Mesothelial cell of epicardium (in vitro differentiated cells): Measurements from ENCODE around the gene FADS1. TPM values are rescaled to one million over a fixed set of nuclear protein-coding genes. Genes with fewer than 3 reads are reported as not detected.

Experiments used
- DNase-seq, 2 experiments: peaks; one replicate each; pipeline ENCODE4 v3.0.0; 2021; ENCODE audit warnings: low spot score in 2 of 2; ENCODE audit not compliant: unreplicated experiment in 2 of 2
- H3K27ac Mint-ChIP-seq: 2 replicates; pipeline ENCODE4 v1.8.0; 2021; ENCODE audit warnings: mixed read lengths
- H3K27me3 Mint-ChIP-seq: 2 replicates; pipeline ENCODE4 v1.8.0; 2021; ENCODE audit warnings: low read depth, mixed read lengths
- H3K36me3 Mint-ChIP-seq: 2 replicates; pipeline ENCODE4 v1.8.0; 2021; ENCODE audit warnings: mixed read lengths
- H3K4me1 Mint-ChIP-seq: 2 replicates; pipeline ENCODE4 v1.8.0; 2021; ENCODE audit warnings: mixed read lengths
- H3K4me3 Mint-ChIP-seq: 2 replicates; pipeline ENCODE4 v1.8.0; 2021; ENCODE audit warnings: mild to moderate bottlenecking, moderate library complexity, mixed read lengths
- H3K9me3 Mint-ChIP-seq: 2 replicates; pipeline ENCODE4 v1.8.0; 2021; ENCODE audit warnings: mixed read lengths
- CTCF ChIP-seq: fragments of 200-600 bp; sonication (generic); IDR thresholded peaks from one replicate; pipeline ENCODE4 v1.5.0; 2021; ENCODE audit warnings: antibody characterized with exemption; ENCODE audit not compliant: unreplicated experiment
- total RNA-seq: library from RNA; stranded (reverse); gene quantifications from 3 replicates; pipeline ENCODE4 v1.2.1, GENCODE V29; 2021

FADS1 gene
- total RNA-seq, 1 donor from 2014 or later, result 115 TPM

- H3K4me3 Mint-ChIP-seq, result no peak overlapping the region
- no peak for DNase-seq
Observed at GRCh38 chr11:61778357-61778886, 38.4 kb downstream of the FADS1 start.

GRCh38 chr11:61777234-61778090 is 39.3 kb downstream of the FADS1 start:
- peak overlapping the region; percentile 58 for H3K27ac Mint-ChIP-seq
- no peaks in the 10 kb centered on the region for H3K9me3 Mint-ChIP-seq

More at GRCh38 chr11:61778357-61778886, 38.4 kb downstream of the FADS1 start:
- peaks cover 30% of the 10 kb centered on the region for H3K36me3 Mint-ChIP-seq
- no peaks in the 10 kb centered on the region for H3K27me3 Mint-ChIP-seq
- peaks cover 30% of the 10 kb centered on the region for H3K4me1 Mint-ChIP-seq
- TF ChIP-seq CTCF, result no peak
- H3K9me3 Mint-ChIP-seq, result no peaks in the 10 kb centered on the region
- H3K27ac Mint-ChIP-seq, result peak overlapping the region; percentile 86

GRCh38 chr11:61776561-61777075 is 40.2 kb downstream of the FADS1 start:
- Mint-ChIP-seq H3K36me3 (peaks cover 28% of the 10 kb centered on the region), H3K27me3 (no peaks in the 10 kb centered on the region), H3K4me1 (peaks cover 43% of the 10 kb centered on the region), H3K4me3 (no peak overlapping the region), H3K27ac (peak overlapping the region; percentile 99), H3K9me3 (no peaks in the 10 kb centered on the region)
- TF ChIP-seq CTCF, result peak; percentile 69
- no peak for DNase-seq

More at GRCh38 chr11:61777234-61778090, 39.3 kb downstream of the FADS1 start:
- Mint-ChIP-seq H3K27me3 (no peaks in the 10 kb centered on the region), H3K4me1 (peaks cover 36% of the 10 kb centered on the region), H3K4me3 (no peak overlapping the region), H3K36me3 (peaks cover 28% of the 10 kb centered on the region)
- no peak for TF ChIP-seq CTCF
- DNase-seq, result no peak

- H3K27ac Mint-ChIP-seq, result peak overlapping the region; percentile 99
- peaks cover 50% of the 10 kb centered on the region for H3K4me1 Mint-ChIP-seq
- no peak for DNase-seq
- no peaks in the 10 kb centered on the region for H3K27me3 Mint-ChIP-seq
- H3K9me3 Mint-ChIP-seq, result no peaks in the 10 kb centered on the region
- no peak for TF ChIP-seq CTCF
- H3K4me3 Mint-ChIP-seq, result no peak overlapping the region
- peaks cover 28% of the 10 kb centered on the region for H3K36me3 Mint-ChIP-seq
Observed at GRCh38 chr11:61775606-61776554, 40.9 kb downstream of the FADS1 start.

- Mint-ChIP-seq H3K4me1 (peaks cover 57% of the 10 kb centered on the region), H3K36me3 (peaks cover 25% of the 10 kb centered on the region), H3K4me3 (no peak overlapping the region), H3K27me3 (no peaks in the 10 kb centered on the region), H3K9me3 (no peaks in the 10 kb centered on the region), H3K27ac (peak overlapping the region; percentile 99)
- no peak for TF ChIP-seq CTCF
- no peak for DNase-seq
Observed at GRCh38 chr11:61775106-61775505, 41.7 kb downstream of the FADS1 start.
